HG02588 (cell line): ENCODE measurements around the gene ARSJ.

Experiments
- ATAC-seq: cut with Tn5 transposase; IDR thresholded peaks from one replicate; pipeline ENCODE4 v1.9.1; 2021; ENCODE audit warnings: mild to moderate bottlenecking, moderate library complexity; ENCODE audit not compliant: unreplicated experiment

ARSJ gene

DNA sequence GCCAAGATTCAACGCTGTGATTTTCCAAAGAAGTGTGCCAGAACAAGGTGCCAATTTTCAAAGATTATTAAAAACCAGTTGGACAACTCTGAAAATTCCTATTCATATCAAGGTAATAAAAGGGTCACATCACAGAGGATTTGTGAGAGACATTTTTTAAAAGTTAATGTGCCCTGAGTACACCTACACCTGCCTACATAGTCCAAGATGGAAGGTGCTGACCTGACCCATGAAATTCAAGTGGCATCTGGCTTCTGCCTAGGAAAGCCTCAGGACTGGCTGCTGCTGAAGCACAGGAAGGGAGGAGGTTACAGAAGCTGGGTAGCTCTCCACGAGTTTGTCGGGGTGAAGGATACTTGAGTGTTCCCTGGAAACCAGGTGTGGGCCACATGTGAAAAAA, 11.4 kb upstream of the ARSJ start:
- ATAC-seq, result no peak

DNA sequence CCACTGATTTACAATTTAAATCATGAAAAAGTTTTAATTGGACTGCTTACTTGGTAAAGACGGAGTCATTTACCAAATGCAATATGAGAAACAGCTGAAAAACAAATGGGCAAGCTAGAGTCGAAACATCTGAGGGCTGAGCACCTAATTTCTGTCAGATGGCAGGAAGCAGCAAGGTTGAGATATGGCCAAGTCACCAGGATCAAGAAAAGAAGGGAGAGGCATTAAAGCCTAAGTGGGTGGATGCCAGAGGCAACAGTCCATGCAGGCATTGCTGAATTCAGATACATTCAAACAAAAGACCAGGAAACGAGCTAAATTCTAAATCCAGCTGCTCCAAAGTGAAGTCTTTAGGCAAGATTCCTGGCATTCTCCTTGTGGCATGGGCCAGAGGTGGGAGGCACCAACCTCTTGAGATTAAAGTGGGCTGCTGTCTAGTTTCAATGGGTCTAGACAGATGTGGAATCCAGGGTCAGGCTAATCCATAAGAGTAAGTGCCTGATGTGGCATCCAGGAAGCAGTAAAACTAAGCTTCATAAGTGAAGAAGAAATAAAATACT, 8.0 kb upstream of the ARSJ start:
- ATAC-seq, result no peak

DNA sequence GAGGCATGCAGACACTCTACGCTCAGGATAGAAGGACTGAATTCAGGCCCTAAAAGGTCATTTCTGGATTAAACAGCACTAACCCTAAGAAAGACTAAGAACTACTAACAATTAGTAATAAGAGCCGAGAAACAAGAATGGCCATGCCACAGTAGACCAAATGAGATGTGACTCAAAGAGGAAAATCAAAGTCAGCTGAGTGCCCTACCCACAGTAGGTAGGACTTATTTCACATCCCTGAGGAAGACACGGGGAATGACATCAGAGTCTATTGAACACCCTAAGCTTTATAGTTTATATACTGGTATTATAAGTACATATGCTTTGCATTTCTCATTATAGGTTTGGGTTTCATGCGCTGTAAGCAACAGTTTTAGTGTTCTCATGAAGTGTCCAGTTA, 2.7 kb upstream of the ARSJ start:
- no peak for ATAC-seq

DNA sequence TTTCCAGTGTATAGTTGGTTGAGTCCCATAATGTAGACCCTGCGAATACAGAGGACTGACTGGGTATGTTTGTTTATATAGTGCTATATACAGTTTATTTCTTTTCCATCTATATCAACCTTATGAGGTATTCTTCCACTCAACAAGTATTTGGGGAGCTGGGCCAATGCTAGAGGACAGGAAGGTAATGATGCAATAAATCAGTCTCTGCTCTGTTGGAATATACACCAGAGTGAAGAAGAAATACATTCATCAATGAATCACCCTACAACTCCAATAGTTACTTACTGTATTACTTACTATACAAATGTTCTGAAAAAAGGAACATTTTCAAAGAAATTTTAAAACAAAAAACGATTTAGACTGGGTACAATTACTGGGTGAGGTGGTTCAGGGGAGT, 2.1 kb upstream of the ARSJ start:
- ATAC-seq, result no peak

DNA sequence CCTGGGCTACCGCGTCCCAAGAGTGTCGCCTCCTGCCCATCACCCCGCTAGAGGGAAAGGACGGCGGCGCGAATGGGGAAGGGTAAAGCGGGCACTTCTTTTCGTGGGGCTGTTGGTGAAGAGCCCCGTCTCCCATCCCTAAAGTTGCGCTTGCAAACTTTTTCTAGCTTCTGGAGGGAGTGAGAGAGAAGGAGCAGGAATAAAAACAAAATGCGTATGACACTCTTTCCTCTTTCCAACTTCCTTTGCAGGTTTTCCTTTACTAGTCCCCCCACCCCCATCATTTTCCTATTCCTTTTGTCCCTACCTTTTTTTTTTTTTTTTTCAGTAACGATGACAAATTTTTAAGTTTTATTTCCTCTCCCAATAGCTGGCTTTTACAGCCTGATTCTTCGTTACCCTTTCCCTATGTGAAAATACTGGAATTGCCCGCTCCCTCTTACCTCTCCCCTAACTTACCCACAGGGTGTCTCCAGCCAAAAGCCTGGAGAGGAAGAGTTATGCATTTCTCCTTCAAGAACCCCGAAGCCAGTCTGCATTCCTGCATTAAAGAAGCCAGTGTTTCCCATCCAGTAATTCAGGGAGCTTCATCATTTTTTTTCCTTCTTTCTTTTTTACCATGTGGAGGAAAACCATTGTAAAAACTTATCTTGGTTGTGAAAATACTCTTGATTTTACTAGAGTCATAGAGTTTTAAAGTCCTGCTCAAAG, 613 bp upstream of the ARSJ start:
- no peak for ATAC-seq

DNA sequence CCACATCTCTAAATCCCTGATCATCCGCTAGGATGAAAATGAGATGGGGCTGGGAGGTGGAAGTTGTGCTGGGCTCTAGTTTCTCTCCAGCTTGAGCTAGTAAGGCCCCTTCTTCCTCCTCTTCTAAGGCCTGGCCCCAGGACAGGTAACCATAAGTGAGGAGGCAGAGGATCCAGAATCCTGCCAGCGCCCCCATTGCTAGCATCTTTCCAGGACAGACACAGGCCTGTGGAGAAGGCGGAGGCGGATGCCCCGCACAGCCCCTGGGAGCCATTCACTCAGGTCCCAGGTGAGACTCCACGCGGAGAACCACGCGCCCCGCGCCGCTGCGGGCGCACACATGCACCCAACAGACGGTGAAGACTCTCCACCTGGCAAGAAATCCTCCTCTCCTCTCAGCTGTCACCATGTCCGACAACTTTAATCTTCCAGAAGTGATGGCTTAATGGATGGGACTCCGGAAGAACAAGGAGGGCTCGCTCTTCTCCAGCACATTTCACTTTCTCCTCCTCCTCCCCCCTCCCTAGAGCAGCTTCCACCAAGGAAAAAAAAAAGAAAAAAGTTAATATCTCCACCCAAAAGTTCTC, 793 bp downstream of the ARSJ start:
- ATAC-seq, result no peak

DNA sequence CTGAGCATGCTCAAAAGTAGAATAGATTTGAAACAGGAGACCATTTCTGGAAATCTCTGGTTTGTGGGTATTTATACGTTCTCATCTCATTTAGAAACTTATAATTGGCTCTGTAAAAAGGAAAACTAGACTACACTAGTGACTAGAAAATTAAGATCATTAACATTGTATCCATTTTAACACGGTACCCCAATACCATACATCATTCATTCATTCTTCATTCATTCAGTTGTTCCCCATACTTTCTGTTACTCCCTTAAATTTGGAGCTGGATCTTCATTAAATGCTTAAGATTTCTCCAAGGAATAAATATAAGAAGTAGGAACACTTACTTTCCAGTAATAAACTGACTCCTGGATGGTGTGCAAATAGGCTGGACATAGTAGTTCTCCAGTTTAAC, 1.3 kb downstream of the ARSJ start:
- no peak for ATAC-seq

DNA sequence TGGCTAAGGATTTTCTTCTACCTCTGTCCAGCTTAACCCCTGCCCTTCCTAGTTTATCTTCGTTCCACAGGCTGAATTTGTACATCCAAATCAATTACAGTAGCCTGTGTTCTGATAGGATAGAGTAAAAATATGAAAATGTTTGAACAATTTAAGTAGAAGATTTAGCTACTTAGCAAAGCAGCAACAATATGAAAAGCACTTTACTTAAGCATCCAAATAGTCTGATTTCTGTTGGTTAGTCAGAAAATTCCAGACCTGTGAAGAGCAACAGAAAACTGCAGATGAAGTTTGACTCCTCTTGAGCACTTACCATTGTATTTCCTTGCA, 2.0 kb downstream of the ARSJ start:
- no peak for ATAC-seq

DNA sequence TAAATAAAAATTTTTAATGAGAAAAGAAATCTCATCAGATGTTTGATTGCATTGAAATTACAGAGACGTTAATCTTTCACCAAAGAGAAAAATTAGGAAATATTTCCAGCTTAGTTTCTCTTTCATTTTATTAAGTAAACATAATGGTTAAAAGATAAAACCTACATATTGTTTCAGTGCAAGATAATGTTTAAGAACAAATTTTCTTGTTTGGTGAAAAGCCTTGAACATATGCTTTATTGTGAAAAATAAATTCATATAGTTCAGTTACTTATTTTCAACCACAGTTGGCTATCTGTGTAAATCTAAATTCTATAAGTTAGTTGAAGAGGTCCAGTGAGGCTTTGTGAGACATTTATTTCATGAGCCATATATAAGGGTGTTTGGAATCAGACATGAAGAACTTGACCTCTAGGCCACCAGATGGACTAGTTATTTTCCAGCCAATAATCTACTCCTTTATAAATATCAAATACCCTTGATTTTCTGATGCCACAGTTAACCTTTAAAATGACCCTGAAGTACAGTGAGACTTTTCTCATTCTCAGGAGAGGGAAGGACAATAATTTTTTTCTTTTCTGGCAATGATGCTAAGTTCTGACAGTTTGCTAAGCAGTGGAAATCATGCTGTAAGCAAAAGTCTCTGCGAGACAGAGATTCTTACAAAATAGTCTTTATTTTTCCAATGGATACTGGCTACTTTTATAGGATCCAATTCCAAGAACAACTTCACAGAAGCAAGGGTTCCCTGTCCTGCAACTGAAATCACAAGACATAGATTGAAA, 2.5 kb downstream of the ARSJ start:
- no peak for ATAC-seq

DNA sequence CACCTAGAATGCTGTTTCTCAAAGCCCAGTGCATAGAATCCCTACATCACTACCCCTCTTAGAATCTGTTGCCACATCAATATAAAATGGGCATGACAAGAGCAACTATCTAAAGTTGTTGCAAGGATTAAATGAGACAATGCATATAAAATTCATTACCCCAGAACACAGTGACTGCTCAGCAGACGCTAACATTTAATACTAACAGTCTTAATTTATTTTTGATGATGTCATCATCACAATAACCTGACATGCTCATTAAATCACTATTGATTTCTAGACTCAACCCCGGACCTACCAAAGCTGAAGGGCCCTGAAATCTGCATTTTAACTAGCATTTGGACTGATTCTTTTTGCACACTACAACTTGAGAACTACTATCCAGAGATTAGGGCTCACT, 3.9 kb downstream of the ARSJ start:
- ATAC-seq, result no peak

DNA sequence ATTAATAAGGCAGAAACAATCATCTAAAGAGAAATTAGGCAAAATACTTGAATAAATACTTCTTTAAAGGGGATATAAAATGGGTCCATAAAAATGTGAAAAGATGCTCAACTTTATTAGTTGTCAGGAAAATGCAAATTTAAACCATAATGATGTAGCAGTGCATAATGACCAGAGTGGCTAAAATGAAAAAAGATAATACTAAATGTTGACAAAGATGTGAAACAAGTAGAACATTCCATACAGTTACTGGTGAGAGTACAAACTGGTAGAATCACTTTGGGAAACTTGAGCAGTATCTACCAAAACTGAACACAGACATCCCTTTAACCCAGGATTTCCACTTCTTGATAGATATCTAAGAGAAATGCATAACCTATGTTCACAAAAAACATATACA, 5.0 kb downstream of the ARSJ start:
- ATAC-seq, result no peak

DNA sequence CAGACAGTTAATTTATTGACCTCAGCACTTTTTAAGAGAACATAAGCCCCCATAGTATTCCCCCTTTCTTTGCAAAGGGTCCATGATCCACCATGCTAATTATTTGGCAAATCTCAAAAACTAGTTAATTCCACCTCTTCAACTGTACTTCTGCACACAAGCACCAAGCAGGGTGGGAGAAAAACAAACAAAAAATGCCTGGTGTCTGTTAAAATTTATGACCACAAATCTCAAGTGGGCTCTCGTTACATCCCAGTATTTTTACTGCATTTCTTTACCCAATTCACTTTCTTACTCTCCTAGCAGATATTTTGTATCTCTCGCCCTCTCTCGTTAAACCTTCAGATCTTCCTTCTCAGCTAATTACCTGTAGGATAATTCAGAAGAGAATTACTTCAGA, 6.1 kb downstream of the ARSJ start:
- ATAC-seq, result no peak

DNA sequence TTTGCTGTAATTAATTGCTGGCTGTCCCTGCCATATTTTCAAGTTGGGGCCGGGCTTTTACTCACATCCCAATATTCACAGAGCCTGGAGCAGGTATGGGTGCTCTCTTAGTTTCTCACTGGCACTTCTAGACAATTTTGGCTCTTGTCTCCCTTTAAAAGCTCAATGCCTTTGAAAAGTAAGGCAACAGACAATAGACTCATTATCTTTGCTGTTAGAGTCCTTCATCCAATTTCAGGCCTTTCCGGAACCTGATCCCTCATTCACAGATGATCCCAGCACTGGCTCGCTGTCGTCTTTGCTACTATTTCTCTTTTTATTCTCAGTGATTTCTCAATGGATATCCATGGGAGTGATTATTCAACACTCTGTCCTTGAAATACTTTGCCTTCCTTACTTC, 6.7 kb downstream of the ARSJ start:
- ATAC-seq, result no peak

DNA sequence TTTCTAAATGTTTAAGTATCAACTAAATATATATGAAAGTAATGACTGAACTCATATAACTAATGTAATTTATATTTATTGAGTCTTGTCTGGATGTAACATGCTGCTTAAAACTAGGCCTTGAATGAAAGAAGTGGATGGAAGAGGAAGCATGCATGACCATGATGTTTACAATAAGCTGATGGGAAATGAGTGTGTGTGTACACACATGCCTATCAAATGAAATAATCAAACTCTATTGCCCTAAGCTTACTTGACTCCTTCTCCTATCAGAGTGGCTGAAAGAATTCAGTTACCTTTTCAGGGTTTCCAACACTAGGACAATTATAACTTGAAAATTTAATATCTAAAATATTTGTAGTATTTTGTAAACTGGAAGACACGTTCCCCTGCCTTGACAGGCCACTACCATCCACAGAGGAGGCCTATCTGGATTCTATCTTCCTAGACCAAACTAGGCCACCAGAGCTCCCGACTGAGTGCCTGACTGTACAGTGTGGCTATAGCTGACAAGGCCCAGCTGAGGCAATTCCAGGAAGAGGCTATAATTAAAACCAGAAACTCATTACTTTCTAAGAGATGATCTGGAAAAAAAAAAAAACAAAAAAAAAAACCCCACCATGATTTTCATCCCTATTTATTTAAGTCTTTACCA, 7.6 kb downstream of the ARSJ start:
- no peak for ATAC-seq

DNA sequence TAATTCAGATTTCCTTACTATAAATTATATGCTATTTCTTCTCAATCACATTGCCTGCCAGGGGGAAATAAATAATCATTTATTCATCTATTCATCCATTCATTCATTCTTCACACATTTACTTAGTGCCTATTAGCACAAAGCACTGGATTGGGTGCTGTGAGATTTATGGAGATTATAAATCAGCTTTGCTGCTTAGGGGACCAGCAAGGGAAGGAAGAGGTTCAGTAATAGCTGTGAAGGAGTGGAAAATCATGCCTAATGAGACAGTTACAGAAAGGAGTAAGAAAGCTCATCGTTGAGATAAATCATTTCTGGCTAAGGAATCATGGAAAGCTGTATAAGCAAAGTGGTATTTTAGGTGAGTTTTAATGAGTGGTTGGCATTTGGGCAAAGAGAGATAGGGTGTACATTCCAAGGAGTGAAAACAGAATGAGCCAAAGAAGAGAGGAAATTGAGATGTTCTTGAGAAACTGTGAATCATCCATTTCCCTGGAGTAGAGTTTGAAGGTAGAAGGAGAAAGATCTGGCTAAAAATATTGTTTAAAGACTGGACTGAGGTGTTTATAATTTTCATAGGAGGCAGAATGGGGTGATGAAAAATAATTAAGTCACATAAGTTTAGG, 9.6 kb downstream of the ARSJ start:
- no peak for ATAC-seq

DNA sequence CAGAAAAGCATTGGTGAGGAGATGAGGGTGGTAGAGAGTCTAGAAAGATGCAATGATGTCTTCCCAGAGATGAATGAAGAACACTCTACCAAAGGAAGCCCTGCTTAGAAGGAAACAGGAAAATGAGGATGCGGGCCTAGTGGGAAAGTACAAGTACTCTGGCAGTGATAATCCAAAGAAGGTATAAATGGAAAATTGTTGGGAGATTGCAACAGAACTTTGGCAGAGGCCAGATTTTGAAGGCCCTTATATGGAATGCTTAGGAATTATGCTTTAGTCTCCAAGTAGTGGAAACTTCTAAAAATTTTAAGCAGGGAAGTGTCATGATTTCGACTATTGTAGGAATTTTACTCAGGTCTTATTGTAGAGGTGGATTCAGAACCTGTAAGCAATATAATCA, 11.0 kb downstream of the ARSJ start:
- ATAC-seq, result no peak

DNA sequence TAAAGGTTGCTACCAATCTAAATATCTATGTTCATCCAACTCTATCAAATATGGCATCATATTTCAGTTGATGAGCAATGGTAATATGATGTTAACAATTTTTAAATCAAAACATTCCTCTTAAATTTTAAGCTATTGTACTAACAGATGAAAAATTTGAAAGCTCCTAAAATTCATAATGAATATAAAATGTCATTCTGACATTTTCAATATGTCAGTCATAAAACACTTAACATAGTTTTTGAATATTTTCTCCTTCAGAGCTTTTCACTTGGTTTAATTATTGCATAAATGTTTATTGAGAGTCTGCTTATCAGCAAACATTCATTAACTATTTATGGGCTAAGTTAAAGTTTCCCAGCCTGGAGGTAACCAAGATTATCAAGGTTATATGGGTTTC, 11.8 kb downstream of the ARSJ start:
- no peak for ATAC-seq

DNA sequence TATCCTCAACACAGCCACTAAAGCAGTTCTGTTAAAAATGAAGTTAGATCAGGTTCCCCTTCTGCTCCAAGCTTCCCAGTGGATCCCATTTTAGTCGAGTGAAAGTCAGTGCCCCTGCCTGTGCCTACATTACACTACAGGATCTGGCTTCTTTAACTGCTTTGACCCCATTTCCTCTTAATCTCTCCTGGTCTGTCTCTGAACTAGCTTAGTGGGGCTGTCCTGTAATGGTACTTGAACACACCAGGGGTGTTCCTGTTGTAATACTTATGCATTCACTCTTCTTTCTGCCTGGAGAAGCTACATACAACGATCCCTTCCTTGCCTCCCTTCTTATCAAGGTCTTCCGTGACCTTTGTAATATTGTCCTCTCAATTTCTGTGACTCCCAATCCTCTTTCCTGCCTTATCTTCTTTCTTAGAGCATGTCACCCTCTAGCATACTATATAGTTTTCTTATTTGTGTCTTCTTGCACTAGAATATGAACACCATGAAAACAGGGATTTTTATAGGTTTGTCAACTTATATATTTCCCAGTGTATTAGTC, 16.7 kb downstream of the ARSJ start:
- no peak for ATAC-seq

DNA sequence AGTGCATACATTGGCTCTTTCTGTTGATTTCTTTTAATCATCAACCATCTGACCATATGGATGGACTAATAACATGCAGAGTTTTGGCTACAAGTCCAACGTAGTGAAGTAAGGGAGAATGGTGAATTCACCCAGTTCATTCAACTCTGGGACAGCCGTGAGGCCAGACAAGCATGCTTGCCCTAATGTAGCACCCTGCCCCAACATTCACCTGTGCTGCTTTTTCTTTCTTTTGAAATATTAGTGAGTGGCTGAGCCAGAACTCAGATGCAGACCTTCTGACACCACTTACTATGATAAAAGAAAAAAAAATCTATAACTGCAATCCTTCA, 17.5 kb downstream of the ARSJ start:
- ATAC-seq, result no peak

DNA sequence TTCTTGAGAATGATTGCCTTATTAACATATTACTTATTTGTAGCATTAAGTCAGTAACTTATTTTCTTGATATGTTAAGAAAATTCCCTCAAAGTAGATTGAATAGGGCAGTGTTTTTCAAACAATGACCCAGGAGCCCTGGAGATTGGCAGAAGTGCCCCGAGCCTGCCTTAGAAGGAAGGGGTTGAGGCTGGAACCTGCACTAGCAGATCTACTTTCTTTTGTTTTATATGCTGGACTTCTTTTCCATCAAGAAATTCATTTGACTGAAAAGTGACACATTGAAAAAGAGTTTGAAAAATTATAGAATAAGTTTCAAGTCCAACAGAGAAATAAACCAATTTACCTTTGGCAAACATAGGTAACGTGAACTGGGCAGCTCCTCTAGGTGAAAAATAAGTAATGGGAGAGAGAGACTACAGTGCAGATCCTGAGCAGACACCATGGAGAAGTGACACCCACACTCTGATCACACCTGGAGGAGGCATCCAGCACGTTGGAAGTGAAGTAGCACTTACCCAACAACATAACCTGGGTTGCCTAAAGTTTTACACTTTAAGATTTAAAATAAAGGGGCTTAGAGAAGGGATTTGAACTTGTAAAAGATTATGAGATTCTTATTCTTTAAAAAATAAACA, 18.6 kb downstream of the ARSJ start:
- ATAC-seq, result no peak

DNA sequence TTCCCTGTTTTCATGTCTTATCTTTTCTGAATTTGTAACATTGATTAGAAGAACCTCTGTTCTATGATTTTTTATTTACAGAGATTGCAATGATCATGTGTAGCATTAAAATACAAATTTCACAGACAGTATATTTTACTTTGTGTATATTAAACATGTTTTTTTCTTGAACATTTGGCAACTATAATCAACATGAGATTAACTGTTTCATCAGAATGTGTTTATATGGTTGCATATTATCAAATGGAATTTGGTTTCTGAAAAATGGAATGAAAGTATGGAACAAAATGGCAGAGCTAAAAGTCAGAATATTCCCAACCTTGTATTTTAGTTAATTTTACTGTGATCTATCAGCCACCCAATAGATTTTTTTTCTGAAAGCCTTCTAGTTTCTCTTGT, 19.9 kb downstream of the ARSJ start:
- no peak for ATAC-seq
